Activated CD4-positive, alpha-beta T cell treated with anti-CD3 and anti-CD28 coated beads, Interleukin-2, amount 50 U/mL, for 24 hours (primary cell): ENCODE measurements around the gene WNT5A.

Experiments used
- DNase-seq, 2 donors: peaks; one replicate each; pipeline ENCODE4 v3.0.0-alpha.2; 2020; ENCODE audit warnings: low read depth in 1 of 2, low spot score in 1 of 2

The WNT5A gene

DNA sequence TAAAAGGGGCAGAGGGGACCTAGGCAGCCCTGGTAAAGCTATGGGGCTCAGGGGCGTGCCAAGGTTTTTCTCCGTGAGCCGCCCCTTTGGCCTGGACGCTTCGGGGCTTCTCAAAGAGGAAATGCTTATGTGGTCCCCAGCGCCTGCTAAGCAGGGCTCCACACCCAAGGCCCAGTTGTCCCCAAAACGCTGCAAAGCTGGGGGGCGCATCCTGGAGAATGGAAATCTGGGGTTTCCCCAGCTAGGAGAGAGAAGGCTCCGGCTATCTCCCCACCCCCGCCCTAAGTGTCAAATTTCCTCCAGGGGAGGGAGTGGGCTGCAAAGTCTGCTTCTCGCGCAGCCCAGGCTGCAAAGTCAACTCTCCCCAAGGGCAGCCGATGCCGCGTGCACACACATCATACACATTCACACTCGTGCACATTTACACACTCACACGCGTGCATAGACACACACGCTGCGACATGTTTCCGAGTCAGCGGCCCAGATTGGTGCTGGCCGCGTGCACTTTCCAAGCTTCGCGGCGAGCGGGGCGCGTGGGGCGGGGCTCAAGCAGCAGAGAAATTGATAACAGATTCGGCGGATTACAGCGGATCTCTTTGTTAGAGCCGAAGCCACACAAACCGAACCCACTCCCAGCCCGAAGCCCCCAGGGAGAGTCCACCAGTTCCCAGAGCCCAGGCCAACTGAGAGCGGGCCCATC lies 4.5 kb downstream of the WNT5A start:
- DNase-seq: no peak

DNA sequence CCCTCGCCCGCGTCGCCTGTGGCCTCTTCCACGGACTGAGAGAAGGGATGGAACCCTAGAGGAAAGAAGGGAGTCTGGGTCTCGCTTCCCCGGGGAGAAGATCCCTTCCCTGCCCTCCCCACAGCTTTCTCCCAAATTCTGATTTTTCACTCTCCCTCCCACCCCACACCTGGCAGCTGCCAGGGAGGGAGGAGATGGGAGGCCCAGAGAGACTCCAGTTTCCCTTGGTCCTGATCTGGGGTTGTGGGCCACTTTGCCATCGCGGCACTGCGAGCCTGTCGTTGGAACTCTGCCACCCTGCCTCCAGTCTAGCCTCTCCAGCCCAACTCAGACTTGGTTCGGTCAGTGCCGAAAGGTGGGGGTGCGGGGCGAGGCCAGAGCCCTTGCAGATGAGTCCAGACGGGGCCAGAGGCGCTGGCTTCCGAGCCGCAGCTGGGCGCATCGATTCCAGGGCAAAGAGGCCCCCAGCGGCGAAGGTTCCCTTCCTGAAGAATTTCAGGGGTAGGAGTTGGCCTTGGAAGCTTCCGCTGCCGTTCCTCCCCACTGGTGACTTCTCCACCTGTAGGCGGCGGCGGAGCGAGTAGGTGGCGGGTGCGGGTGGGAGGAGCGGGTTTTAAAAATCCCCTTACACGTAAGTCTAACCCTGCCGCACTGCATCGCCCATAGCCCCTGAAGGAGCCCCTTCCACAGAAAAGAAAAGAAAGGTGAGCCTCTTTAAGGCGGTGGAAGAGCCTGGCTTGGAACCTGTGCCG lies 5.2 kb downstream of the WNT5A start:
- DNase-seq: no peak

DNA sequence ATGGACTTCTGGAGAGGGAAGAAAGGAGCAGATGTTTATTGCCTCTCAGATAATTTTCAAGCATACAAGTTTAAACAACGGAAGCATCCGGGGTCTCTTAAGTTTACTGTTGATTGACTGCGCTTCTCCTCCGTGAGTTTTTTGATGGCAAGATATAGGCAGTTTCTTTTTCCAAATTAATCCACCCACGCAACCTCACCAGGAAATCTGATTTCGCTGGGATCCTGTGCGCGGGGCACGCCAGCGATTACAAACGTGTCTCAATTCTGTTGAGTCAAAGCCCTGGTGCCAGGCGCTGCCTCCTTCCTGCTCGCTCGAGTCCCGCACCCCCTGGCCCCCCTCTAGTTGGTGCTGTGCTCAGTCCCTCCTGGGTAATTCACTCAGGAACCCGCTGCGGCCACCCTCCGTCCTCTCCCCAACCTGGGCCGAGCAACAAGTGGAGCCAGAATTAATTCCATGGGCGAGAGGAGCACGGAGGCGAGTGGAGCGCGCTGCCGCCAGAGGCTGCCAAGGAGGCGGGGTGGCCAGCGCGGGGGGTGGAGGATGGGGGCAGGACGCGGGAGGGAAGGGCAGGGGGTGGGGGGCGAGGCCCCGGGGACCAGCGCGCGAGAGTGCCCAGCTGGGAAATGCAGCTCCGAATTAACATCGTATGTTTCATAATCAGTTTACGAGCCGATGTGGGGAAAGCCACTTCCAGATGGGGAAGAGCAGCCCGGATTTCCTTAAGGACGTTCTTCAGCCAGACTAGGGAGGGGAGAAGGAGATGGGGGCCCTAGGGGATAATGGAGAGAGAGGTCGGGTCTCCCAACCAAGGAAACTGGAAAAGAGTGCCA lies 6.0 kb downstream of the WNT5A start:
- DNase-seq: no peak

DNA sequence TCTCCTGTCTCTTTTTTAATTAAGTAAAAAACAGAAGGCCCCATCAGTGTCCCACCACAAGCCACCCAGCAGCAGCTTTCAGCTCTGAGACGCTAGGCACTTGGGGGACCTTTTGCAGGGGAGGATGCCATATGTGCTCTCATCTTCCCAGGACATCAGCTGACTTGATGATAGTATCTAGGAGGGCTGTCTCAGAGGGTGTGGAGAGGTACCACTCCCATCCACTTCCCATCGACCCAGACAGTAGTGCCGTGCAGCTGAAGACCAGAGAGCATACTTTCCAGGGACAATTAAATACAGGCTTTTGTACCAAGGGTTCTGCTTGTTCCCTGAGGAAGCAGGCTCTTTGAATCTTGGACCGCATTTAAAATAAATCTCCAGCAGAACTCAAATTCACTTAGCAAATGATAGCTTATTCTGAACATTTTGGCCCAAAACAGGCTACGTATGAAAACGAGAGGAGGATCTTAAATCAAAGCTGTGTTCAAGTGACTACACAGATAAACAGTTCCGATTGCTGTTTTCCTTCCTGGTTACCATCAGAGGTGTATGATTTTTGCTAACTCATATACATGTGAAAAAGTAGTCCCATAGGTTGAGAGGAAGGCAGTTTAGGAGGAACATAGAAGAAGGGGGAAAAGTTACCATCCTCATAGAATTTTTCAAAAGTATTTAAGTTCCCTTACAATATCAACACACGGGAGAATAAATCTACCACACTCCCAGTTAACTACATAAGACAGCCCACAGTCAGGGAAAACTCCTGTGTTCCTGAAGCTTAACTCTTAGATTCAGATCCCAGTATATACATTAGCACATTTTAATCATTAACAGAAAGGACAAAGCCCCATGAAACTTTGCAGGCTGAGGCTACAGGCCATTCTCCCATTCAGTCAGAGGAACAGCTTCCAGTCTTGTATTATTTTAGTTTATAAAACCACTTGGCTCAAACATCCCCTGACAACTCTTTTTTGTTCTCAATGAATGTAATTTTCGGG lies 9.5 kb downstream of the WNT5A start:
- DNase-seq: no peak

DNA sequence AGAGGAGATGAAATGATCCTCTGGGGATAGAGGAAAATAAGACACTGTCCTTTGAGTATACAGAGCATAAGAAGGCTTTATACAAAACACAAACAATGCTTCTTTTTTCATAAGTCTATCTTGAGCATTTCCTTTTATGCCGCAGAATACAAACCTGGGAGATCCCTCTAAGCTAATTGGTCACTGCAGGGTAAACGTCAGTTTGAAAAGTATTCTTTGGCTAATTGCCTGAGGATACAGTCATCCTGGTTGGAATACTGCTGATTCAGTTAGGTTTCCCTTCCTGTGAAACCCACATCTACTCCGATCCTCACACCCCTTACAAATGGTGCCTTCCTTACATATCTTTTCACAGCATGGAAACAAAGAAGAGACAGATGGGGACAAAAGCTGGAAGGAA lies 10.6 kb downstream of the WNT5A start:
- no peak for DNase-seq

DNA sequence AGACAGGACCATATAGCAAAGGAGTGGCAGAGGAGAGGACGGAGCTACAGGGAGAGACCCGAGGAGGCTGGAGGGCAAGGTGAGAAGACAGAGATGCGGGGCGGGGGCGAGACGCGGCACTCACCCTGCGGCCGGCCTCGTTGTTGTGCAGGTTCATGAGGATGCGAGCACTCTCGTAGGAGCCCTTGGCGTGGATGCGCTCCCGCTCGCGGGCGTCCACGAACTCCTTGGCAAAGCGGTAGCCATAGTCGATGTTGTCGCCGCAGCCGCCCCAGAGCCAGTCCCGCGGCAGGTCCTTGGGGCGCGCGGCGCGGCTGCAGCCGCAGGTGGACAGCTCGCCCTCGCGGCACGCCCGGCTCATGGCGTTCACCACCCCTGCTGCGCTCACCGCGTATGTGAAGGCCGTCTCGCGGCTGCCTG lies 12.9 kb downstream of the WNT5A start:
- DNase-seq: no peak

DNA sequence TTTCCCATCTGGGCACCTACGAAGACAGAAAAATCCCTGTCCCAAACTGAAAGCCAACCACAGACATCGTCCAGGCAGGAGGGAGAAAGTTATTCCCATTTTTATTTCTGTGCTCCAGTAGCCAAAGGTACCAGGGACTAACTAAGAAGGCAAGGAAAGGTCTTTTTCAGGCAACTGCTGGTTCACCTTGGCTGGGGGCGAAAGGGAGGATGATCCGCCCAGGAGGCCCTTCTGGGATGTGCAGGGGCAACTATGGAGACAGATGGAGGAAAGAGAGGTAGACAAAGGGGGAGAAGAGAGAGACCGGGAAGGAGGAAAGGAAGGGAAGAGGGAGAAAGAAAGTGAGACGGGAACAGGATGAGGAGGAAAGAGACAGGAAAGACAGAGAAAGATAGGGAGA lies 13.3 kb downstream of the WNT5A start:
- no peak for DNase-seq

DNA sequence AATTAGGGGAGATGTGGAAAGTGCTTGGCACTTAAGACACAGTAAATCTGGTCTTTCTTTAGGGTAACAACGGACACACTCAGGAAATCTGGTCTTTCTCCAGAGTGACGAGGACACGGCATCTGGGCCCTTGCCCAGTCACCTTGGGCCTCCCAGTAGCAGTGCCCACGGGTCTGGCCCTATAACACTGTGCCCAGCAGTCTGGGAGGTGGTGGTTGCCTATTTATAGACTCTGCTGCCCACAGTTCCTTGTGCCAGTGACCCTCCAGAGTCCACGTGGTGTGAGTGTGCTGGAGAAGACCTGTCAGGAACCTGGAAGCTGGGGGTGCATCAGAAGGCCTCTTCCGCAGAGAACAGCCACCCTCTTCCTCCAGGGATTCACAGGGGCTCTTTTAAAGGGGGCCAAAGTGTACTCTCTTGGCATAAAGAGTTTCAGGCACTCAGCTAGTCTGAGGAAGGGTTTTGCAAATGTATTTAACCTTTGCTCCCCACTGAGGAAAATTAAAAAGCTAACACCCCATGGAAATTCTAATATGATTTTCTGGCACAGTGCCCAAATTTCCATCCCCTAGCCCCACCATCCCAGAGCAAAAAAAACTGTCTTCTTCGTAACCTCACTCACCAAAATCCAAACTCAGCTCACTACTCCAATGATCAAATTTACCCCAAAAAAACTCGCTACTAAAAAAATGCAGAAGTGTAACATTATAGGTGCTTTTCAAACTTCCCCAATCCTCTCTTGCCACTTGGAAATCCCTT lies 15.4 kb downstream of the WNT5A start:
- no peak for DNase-seq

DNA sequence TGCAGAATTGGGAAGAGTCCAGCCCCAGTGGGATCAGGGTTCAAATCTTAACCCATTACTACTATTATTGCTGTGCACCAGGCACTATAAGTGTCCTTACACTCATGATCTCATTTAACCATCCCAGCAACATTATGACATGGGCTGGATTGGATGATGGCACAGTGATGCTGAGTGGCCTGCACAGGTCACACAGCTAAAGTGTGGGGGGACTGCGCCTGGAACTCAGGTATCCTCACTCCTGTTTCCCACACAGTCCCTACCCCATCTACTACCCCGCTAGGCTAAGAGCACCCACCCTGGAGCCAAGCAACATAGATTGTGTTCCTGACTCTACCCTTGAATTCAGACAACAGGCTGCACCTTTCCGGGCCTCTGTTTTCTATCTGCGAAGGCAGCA lies 16.0 kb downstream of the WNT5A start:
- DNase-seq: no peak

DNA sequence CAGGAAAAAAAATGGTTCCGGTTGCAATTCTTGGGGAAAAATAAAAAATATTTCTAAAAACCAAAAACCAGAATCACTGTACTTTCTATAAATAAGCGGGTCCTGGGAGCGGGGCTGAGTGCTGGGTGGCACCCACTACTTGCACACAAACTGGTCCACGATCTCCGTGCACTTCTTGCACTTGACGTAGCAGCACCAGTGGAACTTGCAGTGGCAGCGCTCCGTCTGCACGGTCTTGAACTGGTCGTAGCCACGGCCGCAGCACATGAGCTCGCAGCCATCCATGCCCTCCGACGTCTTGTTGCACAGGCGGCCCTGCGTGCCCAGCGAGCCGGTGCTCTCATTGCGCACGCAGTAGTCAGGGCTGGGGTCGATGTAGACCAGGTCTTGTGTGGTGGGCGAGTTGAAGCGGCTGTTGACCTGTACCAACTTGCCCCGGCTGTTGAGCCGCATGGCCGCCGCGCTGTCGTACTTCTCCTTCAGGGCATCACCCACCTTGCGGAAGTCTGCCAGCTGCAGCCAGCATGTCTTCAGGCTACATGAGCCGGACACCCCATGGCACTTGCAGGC lies 17.1 kb downstream of the WNT5A start:
- no peak for DNase-seq

DNA sequence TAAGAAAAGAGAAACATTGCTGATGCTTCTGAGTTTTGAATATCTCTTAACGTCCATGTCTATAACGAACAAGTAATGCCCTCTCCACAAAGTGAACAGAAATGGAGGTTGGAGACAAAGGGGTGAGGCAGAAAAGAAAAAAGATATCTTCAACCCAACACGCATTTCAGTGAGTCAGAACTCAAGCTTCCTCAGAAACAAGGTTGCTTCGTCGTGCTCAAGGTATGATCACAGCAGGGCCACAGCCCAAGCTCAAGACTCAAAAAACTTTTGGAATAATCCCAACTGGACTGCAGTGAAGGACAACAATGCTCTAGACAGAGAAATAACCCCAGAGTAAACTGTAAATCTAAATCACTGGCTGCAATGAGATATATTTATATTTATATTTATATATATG lies 18.9 kb downstream of the WNT5A start:
- DNase-seq: no peak

DNA sequence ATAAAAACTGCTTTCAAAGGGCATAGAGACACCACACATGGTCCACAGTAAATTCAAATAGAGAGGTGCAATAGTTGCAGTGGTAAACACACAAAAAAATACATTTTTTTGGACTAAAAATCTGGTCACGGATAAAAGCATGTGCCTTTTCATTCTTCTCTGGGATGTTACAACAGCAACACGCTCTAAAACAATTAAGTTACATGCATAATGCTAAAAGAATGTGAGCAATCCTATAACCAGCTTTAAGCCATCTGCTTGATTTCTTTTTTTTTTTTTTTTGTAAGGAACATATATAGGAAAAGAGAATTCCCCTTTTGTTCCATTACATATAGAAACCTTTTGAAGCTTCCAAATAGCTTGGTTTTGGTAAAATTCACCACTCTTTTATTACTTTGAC lies 20.0 kb downstream of the WNT5A start:
- DNase-seq: no peak

DNA sequence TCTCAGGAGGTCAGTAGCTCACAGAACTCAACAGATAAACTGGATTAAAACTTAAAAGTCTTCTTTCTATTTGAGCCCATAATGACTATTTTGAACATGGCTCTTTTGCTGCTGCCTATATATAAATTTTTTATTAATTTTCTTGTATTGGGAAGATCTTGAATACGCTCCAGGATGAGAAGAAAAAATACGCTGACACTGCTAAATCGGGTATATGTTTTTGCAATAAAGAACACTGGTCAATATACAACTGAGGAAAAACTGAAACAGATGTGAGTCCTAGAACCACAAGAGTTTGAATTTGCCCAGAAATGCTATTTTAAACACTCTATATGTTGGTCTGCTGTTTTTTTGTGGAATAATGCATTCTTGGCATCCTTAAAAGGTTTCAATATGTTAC lies 20.6 kb downstream of the WNT5A start:
- no peak for DNase-seq

DNA sequence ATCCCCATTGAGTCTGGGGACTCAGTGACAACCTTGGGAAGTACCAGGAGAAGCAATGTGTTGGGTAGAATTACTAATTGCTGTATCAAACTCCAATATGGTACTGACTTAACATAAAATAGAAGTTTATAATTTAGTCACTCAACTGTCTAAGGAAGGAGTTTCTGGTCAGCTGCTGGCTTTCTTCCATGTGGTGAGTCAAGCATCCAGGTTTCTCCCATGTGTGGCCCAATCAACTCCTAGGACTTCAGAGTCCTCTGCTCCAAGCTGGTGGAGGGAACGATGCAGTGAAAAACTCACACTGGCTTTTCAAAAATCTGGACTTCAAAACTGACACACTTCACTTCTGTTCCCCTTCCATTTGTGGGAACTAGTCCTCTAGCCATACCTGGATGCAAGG lies 25.2 kb downstream of the WNT5A start:
- DNase-seq: no peak

DNA sequence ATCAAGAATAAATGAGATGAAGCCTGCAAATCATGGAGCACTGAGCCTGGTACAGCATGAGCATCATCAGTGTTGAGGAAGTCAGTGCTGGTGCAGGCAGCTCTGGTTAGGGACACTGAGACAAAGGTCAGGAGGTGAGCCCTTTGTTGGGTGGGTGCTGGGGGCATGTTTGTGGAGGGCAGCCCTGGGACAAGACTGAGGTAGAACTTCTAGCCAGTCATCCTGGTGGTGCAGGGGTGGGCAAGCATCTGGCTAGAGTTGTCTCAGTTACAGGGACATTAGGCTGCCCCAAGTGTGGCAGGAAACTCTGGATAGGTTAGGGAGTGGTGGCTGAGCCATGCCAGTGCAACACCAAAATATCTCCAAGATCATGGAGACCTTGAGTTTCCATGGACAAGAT lies 27.3 kb downstream of the WNT5A start:
- DNase-seq: no peak

DNA sequence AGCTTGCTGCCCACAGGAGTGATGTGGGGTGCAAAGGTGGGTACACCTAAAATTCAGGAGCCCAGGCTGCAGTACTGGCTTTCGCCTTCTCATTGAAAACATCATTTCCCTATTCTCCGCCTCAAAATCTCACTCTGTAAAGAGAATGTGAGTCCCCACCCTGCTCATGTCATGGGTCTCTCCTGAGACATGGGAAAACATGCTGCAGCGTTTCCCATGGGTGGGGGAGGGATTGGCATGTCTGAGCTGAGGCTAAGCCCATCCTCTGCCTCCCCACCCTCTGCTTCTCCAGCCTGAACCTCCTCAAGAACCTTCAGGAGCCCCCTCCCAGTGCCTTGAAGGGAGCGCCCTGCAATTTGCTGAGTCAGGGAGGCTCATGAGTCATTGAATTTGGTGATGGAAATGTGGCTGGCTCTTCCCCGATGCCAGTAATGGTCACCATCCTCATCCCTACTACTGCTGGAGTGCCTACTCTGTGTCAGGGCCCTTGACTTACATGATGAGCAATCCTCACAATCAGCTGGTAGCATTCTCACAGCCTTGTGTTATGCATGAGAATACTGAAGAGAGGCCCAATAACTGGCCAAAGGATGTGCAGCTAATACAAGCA lies 28.8 kb downstream of the WNT5A start:
- DNase-seq: no peak

DNA sequence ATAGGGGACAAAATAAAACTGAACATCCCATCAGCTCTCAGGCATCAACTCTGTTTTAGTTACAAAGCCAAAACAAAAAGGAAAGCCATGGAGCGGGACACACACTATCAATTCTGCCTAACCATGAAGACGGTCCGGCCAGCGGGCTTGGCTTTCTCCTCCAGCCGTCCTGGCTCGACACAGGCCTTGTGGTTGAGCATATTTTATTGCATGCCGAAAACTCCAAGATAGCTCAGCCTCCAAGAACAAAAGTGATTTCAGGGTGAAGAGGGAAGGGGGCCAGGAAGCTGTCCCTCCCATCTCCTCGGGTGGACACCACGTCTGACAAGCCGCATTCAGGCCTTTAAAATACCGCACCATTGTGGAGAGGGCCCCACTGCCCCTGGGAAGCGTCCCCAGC lies 31.2 kb downstream of the WNT5A start:
- no peak for DNase-seq

DNA sequence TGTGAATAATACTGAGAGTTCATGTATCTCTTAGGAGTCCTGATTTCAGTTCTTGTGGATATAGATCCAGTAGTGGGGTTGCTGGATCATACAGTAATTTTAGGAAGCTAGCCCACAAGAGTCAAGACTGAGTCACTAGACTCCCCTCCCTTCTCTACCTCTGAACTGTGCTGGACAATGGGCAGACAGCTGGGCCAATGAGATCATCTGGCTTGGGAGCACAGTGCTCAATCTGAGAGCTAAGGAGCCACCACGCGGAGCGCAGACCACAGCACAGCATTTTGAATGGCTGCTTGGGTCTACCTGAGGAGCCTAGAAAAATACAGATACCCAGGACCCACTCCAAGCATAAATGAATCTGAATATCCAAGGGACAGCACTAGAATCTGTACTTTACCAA lies 32.5 kb downstream of the WNT5A start:
- no peak for DNase-seq

DNA sequence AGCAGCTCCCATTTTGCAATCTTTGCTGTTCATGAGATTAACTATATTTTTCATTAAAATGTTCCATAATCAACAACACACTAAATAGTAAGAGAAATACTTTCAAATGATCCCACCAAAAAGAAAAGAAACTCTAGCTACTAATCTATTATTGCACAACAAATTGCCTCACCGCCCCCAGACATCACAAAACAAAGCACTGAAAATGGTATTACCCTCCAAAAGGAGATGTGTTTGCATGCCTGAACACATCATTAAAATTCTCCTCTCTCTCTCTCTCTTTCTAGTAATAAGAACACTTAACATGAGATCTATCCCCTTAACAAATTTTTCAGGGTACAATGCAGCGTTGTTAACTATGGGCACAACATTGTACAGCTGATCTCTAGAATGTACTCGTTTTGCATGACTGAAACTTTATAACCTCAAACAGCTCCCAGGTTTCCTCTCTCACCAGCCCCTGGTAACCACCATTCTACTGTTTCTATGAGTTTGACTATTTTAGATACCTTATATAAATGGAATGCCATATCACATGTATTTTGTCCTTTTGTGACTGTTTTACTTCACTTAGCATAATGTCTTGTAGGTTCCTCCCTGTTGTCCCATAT lies 33.1 kb downstream of the WNT5A start:
- no peak for DNase-seq
